ENCODE measurements around the gene JPH2. TPM values are rescaled to one million over a fixed set of nuclear protein-coding genes. Genes with fewer than 3 reads are reported as not detected.
A peak's percentile ranks its signal among the peaks of the same experiment; 100 is the strongest.

JPH2 gene
- total RNA-seq, 1 donor from 2014 or later, result 151 TPM

GRCh38 chr20:44172572-44172950 is 14.4 kb downstream of the JPH2 start:
- Histone ChIP-seq H3K27ac (replicated peaks) (peak overlapping the region; percentile 52), H3K4me3 (no peak overlapping the region), H3K36me3 (peaks cover 5% of the 10 kb centered on the region), H3K4me1 (peaks cover 100% of the 10 kb centered on the region), H3K9me3 (replicated peaks) (no peaks in the 10 kb centered on the region), H3K27me3 (ENCODE audit: low read depth) (no peaks in the 10 kb centered on the region)
- no peak for DNase-seq
- TF ChIP-seq CTCF (IDR thresholded peaks at IDR 0.05; ENCODE audit: borderline replicate concordance), result no peak
- intact Hi-C loops (cut with micrococcal nuclease), result no loop called here

- Histone ChIP-seq H3K4me3 (no peak overlapping the region), H3K27ac (replicated peaks) (peak overlapping the region; percentile 52), H3K27me3 (ENCODE audit: low read depth) (no peaks in the 10 kb centered on the region), H3K4me1 (peaks cover 100% of the 10 kb centered on the region), H3K36me3 (peaks cover 5% of the 10 kb centered on the region), H3K9me3 (replicated peaks) (no peaks in the 10 kb centered on the region)
- intact Hi-C loops (cut with micrococcal nuclease), result no loop called here
- TF ChIP-seq CTCF (IDR thresholded peaks at IDR 0.05; ENCODE audit: borderline replicate concordance), result no peak
- DNase-seq, result no peak
These were observed 15.0 kb downstream of the JPH2 start for GRCh38 chr20:44171775-44172571.

GRCh38 chr20:44170816-44171410 is 16.1 kb downstream of the JPH2 start:
- Histone ChIP-seq H3K4me1 (peaks cover 100% of the 10 kb centered on the region), H3K4me3 (no peak overlapping the region), H3K36me3 (peaks cover 5% of the 10 kb centered on the region), H3K9me3 (replicated peaks) (no peaks in the 10 kb centered on the region), H3K27me3 (ENCODE audit: low read depth) (no peaks in the 10 kb centered on the region), H3K27ac (replicated peaks) (peak overlapping the region; percentile 52)
- no peak for DNase-seq
- no peak for TF ChIP-seq CTCF (IDR thresholded peaks at IDR 0.05; ENCODE audit: borderline replicate concordance)
- intact Hi-C loops (cut with micrococcal nuclease), result no loop called here

- peaks cover 99% of the 10 kb centered on the region for H3K4me1 ChIP-seq
- no peaks in the 10 kb centered on the region for H3K27me3 ChIP-seq (ENCODE audit: low read depth)
- no peaks in the 10 kb centered on the region for H3K9me3 ChIP-seq (replicated peaks)
- H3K4me3 ChIP-seq, result no peak overlapping the region
- no peak for DNase-seq
- no peaks in the 10 kb centered on the region for H3K36me3 ChIP-seq
- TF ChIP-seq CTCF (IDR thresholded peaks at IDR 0.05; ENCODE audit: borderline replicate concordance), result no peak
- peak overlapping the region; percentile 79 for H3K27ac ChIP-seq (replicated peaks)
- intact Hi-C loops (cut with micrococcal nuclease), result no loop called here
These were observed 19.3 kb downstream of the JPH2 start for GRCh38 chr20:44167736-44168135.

GRCh38 chr20:44166477-44166876 is 20.5 kb downstream of the JPH2 start:
- peak overlapping the region; percentile 79 for H3K27ac ChIP-seq (replicated peaks)
- H3K4me1 ChIP-seq, result peaks cover 97% of the 10 kb centered on the region
- peak; percentile 48 for DNase-seq
- no peaks in the 10 kb centered on the region for H3K27me3 ChIP-seq (ENCODE audit: low read depth)
- no peaks in the 10 kb centered on the region for H3K9me3 ChIP-seq (replicated peaks)
- H3K4me3 ChIP-seq, result peak overlapping the region; percentile 35
- intact Hi-C loops (cut with micrococcal nuclease), result no loop called here
- H3K36me3 ChIP-seq, result no peaks in the 10 kb centered on the region
- TF ChIP-seq CTCF (IDR thresholded peaks at IDR 0.05; ENCODE audit: borderline replicate concordance), result no peak
